HepG2 (cell line): ENCODE data around the gene TAC3. TPM values are rescaled to one million over a fixed set of nuclear protein-coding genes. Genes with fewer than 3 reads are reported as not detected.

ENCODE experiments used
- ATAD3A ChIP-seq: sonication (generic); formaldehyde crosslinking; IDR thresholded peaks from 2 replicates; pipeline ENCODE4 v1.4.0; 2020; ENCODE audit warnings: missing genetic modification reagents
- BATF2 ChIP-seq: sonication (generic); formaldehyde crosslinking; IDR thresholded peaks from 2 replicates; pipeline ENCODE4 v1.8.0; 2022; ENCODE audit warnings: mild to moderate bottlenecking, missing genetic modification reagents, moderate library complexity
- DNMT1 ChIP-seq: sonication (generic); formaldehyde crosslinking; IDR thresholded peaks from 2 replicates; pipeline ENCODE4 v1.5.1; 2020; ENCODE audit warnings: mild to moderate bottlenecking, missing genetic modification reagents
- GFI1 ChIP-seq: sonication (generic); formaldehyde crosslinking; IDR thresholded peaks from 2 replicates; pipeline ENCODE4 v1.5.0; 2020; ENCODE audit warnings: missing genetic modification reagents, mild to moderate bottlenecking, borderline replicate concordance
- NRL ChIP-seq: sonication (generic); formaldehyde crosslinking; IDR thresholded peaks from 2 replicates; pipeline ENCODE4 v1.5.0; 2020; ENCODE audit warnings: missing genetic modification reagents, mild to moderate bottlenecking, moderate library complexity, borderline replicate concordance
- TGIF2 ChIP-seq: IDR thresholded peaks from 2 replicates; pipeline ENCODE4 v1.6.1; 2016; ENCODE audit warnings: control low read depth, missing compliant biosample characterization
- ZFAT ChIP-seq: sonication (generic); formaldehyde crosslinking; conservative IDR thresholded peaks from 2 replicates; pipeline ENCODE4 v1.8.1; 2023; ENCODE audit warnings: missing genetic modification reagents, inconsistent platforms
- ZNF142 ChIP-seq: sonication (generic); formaldehyde crosslinking; IDR thresholded peaks from 2 replicates; pipeline ENCODE4 v1.4.0; 2020; ENCODE audit warnings: missing genetic modification reagents
- ZNF557 ChIP-seq: sonication (generic); formaldehyde crosslinking; IDR thresholded peaks from 2 replicates; pipeline ENCODE4 v1.4.0; 2020; ENCODE audit warnings: missing genetic modification reagents
- ZNF605 ChIP-seq: sonication (generic); formaldehyde crosslinking; IDR thresholded peaks from 2 replicates; pipeline ENCODE4 v1.8.0; 2022; ENCODE audit warnings: mild to moderate bottlenecking, missing genetic modification reagents
- ZNF746 ChIP-seq: sonication (generic); formaldehyde crosslinking; IDR thresholded peaks from 2 replicates; pipeline ENCODE4 v1.8.0; 2022; ENCODE audit warnings: mild to moderate bottlenecking, missing genetic modification reagents
- ZNF879 ChIP-seq: sonication (generic); formaldehyde crosslinking; IDR thresholded peaks from 2 replicates; pipeline ENCODE4 v1.8.1; 2023; ENCODE audit warnings: missing genetic modification reagents
- polyA plus RNA-seq, 8 experiments: library from polyadenylated mRNA; depleted of rRNA in 3 of 8; stranded (reverse) in 7 of 8; unstranded in 1 of 8; fragments of >200 nt; fragmentation: Illumina TruSeq in 4 of 8; extraction: Trizol in 4 of 8; gene quantifications; 2 replicates each; pipeline versions ENCODE4 v1.2.1 to v1.2.3, GENCODE V29; 2011 to 2016; ENCODE audit warnings: low read depth in 4 of 8, missing spikeins in 1 of 8, mixed read lengths in 1 of 8; ENCODE audit not compliant: insufficient read depth in 1 of 8
- total RNA-seq, 5 experiments: library from RNA; depleted of rRNA; stranded (reverse); fragments of >200 nt; fragmentation: Illumina TruSeq; extraction: Trizol; gene quantifications; 2 replicates each; pipeline ENCODE4 v1.2.3, GENCODE V29; 2016; ENCODE audit warnings: low read depth in 1 of 5
- TF ChIP-seq, protein P1 (sequence below): sonication (generic); formaldehyde crosslinking; IDR thresholded peaks from 2 replicates; pipeline ENCODE4 v1.5.1; 2020; ENCODE audit warnings: mild to moderate bottlenecking, missing genetic modification reagents, moderate library complexity
- TF ChIP-seq, protein P2 (sequence below): sonication (generic); formaldehyde crosslinking; IDR thresholded peaks from 2 replicates; pipeline ENCODE4 v1.4.0; 2020; ENCODE audit warnings: mild to moderate bottlenecking, missing genetic modification reagents

TAC3 gene
- total and polyA plus RNA-seq, 2 of the 13 experiments (the other 11 are each of a cell fraction or from before 2014, with no cell fraction given) = 0.13 to 0.15 TPM

DNA sequence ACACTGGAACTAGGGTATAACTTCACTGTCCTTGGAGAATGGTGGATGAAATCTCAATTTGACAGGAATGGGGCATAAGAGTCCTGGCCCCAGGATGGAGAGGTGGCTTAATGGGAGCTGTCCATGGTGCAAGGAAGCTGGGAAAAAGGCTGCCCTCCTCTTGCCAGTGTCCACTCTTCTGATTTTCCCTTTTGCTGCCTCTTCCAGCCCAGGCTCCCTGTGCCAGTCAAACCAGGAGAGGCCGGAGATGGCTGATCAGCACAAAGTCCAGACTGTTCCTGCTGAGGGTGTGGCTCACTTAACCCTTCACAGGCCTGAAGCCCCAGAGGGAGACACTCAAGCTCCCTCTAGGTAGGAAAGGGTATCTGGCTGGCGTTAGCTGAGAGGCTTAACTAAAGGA, 33.6 kb upstream of the TAC3 start, which contains the start of gene MYO1A (continued):
- TF ChIP-seq GFI1 (no peak), ZNF746 (CRISPR knock-in tag) (no peak), DNMT1 (CRISPR knock-in tag) (no peak), ZNF142 (CRISPR knock-in tag) (no peak), ZNF605 (CRISPR knock-in tag) (0 out of 2 replicates have a peak, but pooled peaks have one; percentile 34), BATF2 (CRISPR knock-in tag) (no peak), ZFAT (no peak), TGIF2 (no peak), NRL (CRISPR knock-in tag) (no peak), ZNF879 (CRISPR knock-in tag) (no peak), ZNF557 (CRISPR knock-in tag) (no peak), ATAD3A (CRISPR knock-in tag) (no peak)
- TF ChIP-seq, protein P1, sequence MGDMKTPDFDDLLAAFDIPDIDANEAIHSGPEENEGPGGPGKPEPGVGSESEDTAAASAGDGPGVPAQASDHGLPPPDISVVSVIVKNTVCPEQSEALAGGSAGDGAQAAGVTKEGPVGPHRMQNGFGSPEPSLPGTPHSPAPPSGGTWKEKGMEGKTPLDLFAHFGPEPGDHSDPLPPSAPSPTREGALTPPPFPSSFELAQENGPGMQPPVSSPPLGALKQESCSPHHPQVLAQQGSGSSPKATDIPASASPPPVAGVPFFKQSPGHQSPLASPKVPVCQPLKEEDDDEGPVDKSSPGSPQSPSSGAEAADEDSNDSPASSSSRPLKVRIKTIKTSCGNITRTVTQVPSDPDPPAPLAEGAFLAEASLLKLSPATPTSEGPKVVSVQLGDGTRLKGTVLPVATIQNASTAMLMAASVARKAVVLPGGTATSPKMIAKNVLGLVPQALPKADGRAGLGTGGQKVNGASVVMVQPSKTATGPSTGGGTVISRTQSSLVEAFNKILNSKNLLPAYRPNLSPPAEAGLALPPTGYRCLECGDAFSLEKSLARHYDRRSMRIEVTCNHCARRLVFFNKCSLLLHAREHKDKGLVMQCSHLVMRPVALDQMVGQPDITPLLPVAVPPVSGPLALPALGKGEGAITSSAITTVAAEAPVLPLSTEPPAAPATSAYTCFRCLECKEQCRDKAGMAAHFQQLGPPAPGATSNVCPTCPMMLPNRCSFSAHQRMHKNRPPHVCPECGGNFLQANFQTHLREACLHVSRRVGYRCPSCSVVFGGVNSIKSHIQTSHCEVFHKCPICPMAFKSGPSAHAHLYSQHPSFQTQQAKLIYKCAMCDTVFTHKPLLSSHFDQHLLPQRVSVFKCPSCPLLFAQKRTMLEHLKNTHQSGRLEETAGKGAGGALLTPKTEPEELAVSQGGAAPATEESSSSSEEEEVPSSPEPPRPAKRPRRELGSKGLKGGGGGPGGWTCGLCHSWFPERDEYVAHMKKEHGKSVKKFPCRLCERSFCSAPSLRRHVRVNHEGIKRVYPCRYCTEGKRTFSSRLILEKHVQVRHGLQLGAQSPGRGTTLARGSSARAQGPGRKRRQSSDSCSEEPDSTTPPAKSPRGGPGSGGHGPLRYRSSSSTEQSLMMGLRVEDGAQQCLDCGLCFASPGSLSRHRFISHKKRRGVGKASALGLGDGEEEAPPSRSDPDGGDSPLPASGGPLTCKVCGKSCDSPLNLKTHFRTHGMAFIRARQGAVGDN = no peak
- TF ChIP-seq, protein P2, sequence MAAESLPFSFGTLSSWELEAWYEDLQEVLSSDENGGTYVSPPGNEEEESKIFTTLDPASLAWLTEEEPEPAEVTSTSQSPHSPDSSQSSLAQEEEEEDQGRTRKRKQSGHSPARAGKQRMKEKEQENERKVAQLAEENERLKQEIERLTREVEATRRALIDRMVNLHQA (CRISPR knock-in tag) = no peak
